Body of pancreas (tissue), 4 donors: ENCODE results near the gene LRRC3. TPM values are rescaled to one million over a fixed set of nuclear protein-coding genes. Genes with fewer than 3 reads are reported as not detected.

ENCODE experiments used
- ATAC-seq: fragments of 150-250 bp; one replicate; pipeline ENCODE4 v1.9.1; 2016
- DNase-seq, 4 donors: peaks; one replicate each; pipeline ENCODE4 v3.0.0-alpha.2; 2019
- H3K27ac ChIP-seq, 4 donors: fragments of 200-600 bp; sonication (generic); 1 replicate in 3 of 4; 2 replicates in 1 of 4; pipeline versions ENCODE4 v1.5.1 to v1.6.1; 2016 to 2019; ENCODE audit warnings: mild to moderate bottlenecking in 1 of 4, mixed read lengths in 1 of 4, moderate library complexity in 1 of 4
- H3K27me3 ChIP-seq, 2 donors: fragments of 200-600 bp; sonication (generic); one replicate each; pipeline ENCODE4 v1.6.0; 2016; ENCODE audit warnings: mild to moderate bottlenecking in 1 of 2
- H3K36me3 ChIP-seq, 2 donors: fragments of 200-600 bp; sonication (generic); replicated peaks in 1 of 2; 2 replicates each; pipeline ENCODE4 v1.5.1; 2016; ENCODE audit warnings: low read depth in 2 of 2; ENCODE audit not compliant: insufficient read depth in 1 of 2
- H3K4me1 ChIP-seq: fragments of 200-600 bp; sonication (generic); one replicate; pipeline ENCODE4 v1.6.0; 2016
- H3K4me3 ChIP-seq, 2 donors: fragments of 200-600 bp; sonication (generic); 1 replicate in 1 of 2; 2 replicates in 1 of 2; pipeline ENCODE4 v1.5.1; 2016 to 2019
- H3K9me3 ChIP-seq, 3 donors: fragments of 200-600 bp; sonication (generic); 1 replicate in 2 of 3; 2 replicates in 1 of 3; pipeline ENCODE4 v1.5.1; 2016
- POLR2A ChIP-seq, 3 donors: fragments of 450-650 bp; IDR thresholded peaks; one replicate each; pipeline ENCODE4 v1.6.1; 2016; ENCODE audit warnings: antibody characterized with exemption in 3 of 3, mild to moderate bottlenecking in 2 of 3
- WGBS, 2 donors: methylation state at CpG; one replicate each; pipeline ENCODE4 v1.1.5; 2017; 5-methylcytosine and 5-hydroxymethylcytosine counted together
- intact Hi-C: fragments of 100-400 bp; cut with DNase I; formaldehyde crosslinking; loops from one replicate; pipeline ENCODE4 v1.15.1; 2023
- total RNA-seq, 2 donors: library from RNA; depleted of rRNA; stranded (reverse); fragments of >200 nt; gene quantifications; one replicate each; pipeline ENCODE4 v1.1.0, GENCODE V29; 2016
- TF ChIP-seq, protein P1 (sequence below), 7 experiments: fragments of 450-650 bp in 4 of 7; fragments of 200-600 bp in 3 of 7; sonication (generic) in 3 of 7; IDR thresholded peaks; one replicate each; pipeline ENCODE4 v1.5.1; 2016 to 2019; ENCODE audit warnings: antibody characterized with exemption in 7 of 7

LRRC3 gene
- total RNA-seq, 2 donors from 2014 or later = 0.33 to 1.0 TPM

DNA sequence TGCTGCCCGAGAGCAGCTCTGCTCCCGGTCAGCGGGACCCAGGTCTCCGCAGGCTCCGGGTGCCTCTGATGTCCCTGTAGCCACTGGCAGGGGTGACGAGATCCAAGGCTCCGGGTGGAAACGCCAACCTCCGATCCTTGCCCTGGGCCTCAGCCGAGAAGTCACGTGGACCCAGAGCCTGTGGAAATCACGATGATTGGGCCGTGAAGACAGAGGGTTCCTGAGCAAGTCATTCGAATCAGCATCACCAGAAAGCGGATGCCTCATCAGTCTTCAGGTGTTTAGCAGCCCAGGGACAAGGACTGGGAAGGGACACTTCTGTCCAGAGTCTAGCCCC lies 12.5 kb downstream of the LRRC3 start:
- Histone ChIP-seq H3K27ac (no peak overlapping the region), H3K4me3 (no peak overlapping the region), H3K27me3 (no peaks in the 10 kb centered on the region), H3K36me3 (no peaks in the 10 kb centered on the region), H3K9me3 (no peaks in the 10 kb centered on the region), H3K4me1 (no peaks in the 10 kb centered on the region)
- WGBS, 2 donors = 82 to 97% methylated on average over 5 to 15 of the region's 15 CpGs
- no peak for ATAC-seq
- DNase-seq = no peak
- TF ChIP-seq, protein P1, sequence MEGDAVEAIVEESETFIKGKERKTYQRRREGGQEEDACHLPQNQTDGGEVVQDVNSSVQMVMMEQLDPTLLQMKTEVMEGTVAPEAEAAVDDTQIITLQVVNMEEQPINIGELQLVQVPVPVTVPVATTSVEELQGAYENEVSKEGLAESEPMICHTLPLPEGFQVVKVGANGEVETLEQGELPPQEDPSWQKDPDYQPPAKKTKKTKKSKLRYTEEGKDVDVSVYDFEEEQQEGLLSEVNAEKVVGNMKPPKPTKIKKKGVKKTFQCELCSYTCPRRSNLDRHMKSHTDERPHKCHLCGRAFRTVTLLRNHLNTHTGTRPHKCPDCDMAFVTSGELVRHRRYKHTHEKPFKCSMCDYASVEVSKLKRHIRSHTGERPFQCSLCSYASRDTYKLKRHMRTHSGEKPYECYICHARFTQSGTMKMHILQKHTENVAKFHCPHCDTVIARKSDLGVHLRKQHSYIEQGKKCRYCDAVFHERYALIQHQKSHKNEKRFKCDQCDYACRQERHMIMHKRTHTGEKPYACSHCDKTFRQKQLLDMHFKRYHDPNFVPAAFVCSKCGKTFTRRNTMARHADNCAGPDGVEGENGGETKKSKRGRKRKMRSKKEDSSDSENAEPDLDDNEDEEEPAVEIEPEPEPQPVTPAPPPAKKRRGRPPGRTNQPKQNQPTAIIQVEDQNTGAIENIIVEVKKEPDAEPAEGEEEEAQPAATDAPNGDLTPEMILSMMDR (IDR thresholded peaks at IDR 0.05) = no peak
- TF ChIP-seq POLR2A (IDR thresholded peaks at IDR 0.05) = no peak
- intact Hi-C loops = no loop called here

DNA sequence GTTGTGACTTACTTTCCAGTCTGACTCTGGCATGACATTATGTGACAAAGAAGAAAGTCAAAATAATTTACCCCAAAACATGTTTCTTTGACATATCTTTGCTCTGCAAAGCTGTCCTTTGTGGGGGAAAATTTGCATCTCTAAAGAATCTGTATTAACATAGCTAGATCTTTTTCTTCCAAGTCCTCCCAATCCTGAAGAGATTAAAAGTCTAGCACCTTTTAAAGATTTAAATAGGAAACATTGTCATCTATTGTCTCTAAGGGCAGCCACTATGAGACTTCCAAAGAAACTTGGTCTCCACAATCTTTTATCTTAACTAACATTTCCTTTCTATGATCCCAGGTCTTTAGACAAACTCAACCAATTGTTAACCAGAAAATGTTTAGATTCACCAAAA lies 16.0 kb downstream of the LRRC3 start:
- Histone ChIP-seq H3K36me3 (no peaks in the 10 kb centered on the region), H3K4me1 (no peaks in the 10 kb centered on the region), H3K27me3 (no peaks in the 10 kb centered on the region), H3K4me3 (no peak overlapping the region), H3K27ac (no peak overlapping the region), H3K9me3 (no peaks in the 10 kb centered on the region)
- TF ChIP-seq, protein P1 (IDR thresholded peaks at IDR 0.05) = no peak
- intact Hi-C loops = no loop called here
- ATAC-seq (no peak), DNase-seq (no peak)

DNA sequence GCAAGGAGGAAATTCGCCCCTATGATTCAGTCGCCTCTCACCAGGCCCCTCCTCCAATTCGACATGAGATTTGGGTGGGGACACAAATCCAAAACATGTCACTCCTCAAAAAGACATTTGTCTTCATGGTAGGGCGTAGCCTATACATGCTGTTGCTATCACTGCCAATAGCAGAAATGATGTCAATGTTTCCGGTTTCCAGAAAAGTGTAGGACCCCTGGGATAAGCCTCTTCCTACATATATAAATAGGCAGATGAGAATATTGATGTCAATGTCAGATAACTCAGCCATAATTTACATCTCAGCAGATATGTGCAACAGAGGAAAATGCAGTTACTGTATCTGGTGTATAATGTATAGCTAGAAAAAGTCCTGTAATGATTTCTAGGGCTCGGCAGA lies 16.7 kb downstream of the LRRC3 start:
- TF ChIP-seq, protein P1 (IDR thresholded peaks at IDR 0.05) = no peak
- TF ChIP-seq POLR2A (IDR thresholded peaks at IDR 0.05) = no peak
- DNase-seq (no peak), ATAC-seq (no peak)
- Histone ChIP-seq H3K27ac (no peak overlapping the region), H3K36me3 (no peaks in the 10 kb centered on the region), H3K9me3 (no peaks in the 10 kb centered on the region), H3K4me1 (no peaks in the 10 kb centered on the region), H3K27me3 (no peaks in the 10 kb centered on the region), H3K4me3 (no peak overlapping the region)
- intact Hi-C loops = no loop called here
- WGBS, 2 donors = 67 to 77% methylated on average over 6 of the region's 6 CpGs

DNA sequence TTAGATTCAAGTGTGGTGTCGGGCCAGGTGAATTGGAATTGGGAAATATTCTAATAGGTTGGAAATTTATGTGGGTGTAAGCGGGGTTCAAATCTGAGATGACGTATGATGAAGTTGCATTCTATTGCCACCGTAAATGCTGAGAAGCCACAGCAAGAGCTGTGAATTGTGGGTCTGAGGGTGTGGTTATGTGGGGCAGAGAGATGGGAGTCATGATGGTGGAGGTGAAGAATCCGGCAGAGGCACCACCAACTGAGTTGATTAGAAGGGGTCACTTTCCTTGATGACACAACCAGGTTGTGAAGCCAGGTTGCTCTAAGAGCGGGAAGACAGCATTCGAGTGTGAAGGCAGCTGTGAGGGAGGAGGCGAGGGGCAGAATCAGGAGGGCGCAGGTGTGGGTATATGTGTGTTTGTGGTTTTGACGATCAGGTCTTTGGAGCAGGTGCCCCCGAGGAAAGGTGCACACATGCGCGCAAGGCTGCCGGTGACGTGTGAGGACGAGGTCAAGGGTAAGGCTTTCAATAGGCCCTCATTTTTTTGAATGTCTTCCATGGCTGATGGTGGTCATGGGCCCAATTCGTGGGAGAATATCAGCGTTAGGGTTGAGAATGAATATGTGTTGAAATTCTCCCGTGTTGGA lies 18.7 kb downstream of the LRRC3 start:
- Histone ChIP-seq H3K4me3 (no peak overlapping the region), H3K36me3 (no peaks in the 10 kb centered on the region), H3K27ac (no peak overlapping the region), H3K9me3 (no peaks in the 10 kb centered on the region), H3K27me3 (no peaks in the 10 kb centered on the region), H3K4me1 (no peaks in the 10 kb centered on the region)
- WGBS, 2 donors = 85 to 87% methylated on average over 18 to 19 of the region's 19 CpGs
- intact Hi-C loops = no loop called here
- TF ChIP-seq POLR2A (IDR thresholded peaks at IDR 0.05) = no peak
- TF ChIP-seq, protein P1 (IDR thresholded peaks at IDR 0.05) = no peak
- no peak for ATAC-seq
- no peak for DNase-seq

DNA sequence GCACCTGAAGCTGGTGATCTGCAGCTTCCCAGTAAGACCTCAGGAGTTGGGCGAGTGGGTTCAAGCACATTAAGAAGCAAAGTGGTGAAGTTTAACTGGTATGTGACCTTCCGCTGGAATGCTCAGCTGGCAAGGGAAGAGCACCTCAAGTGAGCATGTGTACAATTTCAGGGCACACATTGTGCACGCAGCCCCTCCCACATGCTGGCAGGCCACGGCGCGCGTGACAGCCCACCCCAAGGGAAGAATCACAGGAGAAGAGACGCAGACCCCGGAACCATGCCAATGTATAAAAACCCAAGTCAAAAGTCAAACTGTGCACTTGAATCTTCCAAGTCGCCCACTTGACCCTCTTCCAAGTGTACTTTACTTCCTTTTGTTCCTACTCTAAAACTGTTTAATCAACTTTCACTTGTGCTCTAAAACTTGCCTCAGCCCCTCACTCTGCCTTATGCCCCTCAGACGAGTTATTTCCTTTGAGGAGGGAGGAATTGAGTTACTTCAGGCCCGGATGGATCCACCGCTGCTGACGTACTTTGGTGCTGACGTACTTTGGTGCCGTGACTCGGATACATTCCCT lies 20.0 kb downstream of the LRRC3 start:
- H3K36me3 ChIP-seq = no peaks in the 10 kb centered on the region
- TF ChIP-seq, protein P1 (IDR thresholded peaks at IDR 0.05) = no peak
- no peak for TF ChIP-seq POLR2A (IDR thresholded peaks at IDR 0.05)
- ATAC-seq (no peak), DNase-seq (no peak)
- 75 to 85% methylated on average over 17 of the region's 17 CpGs for WGBS, 2 donors
- H3K27me3 ChIP-seq = no peaks in the 10 kb centered on the region
- no peak overlapping the region for H3K27ac ChIP-seq
- no peaks in the 10 kb centered on the region for H3K4me1 ChIP-seq
- no peaks in the 10 kb centered on the region for H3K9me3 ChIP-seq
- H3K4me3 ChIP-seq = no peak overlapping the region
- intact Hi-C loops = no loop called here
